GM12875 (cell line): ENCODE data around the gene LDLRAD4.

ENCODE experiments used
- H3K4me3 ChIP-seq: one replicate; pipeline ENCODE4 v1.5.1; 2011; ENCODE audit warnings: low read depth, low read length, control low read depth
- CTCF ChIP-seq: IDR thresholded peaks from 2 replicates; pipeline ENCODE4 v1.5.1; 2011; ENCODE audit warnings: low read depth, mild to moderate bottlenecking, control low read depth, inconsistent platforms, low read length, moderate library complexity, borderline replicate concordance; ENCODE audit not compliant: insufficient read depth

Gene LDLRAD4

GRCh38 chr18:13388586-13389490, 170.3 kb downstream of the LDLRAD4 start:
- H3K4me3 ChIP-seq, result no peak overlapping the region
- TF ChIP-seq CTCF, result no peak

GRCh38 chr18:13389491-13390131, 171.1 kb downstream of the LDLRAD4 start:
- no peak overlapping the region for H3K4me3 ChIP-seq
- no peak for TF ChIP-seq CTCF

GRCh38 chr18:13390196-13390595, 171.6 kb downstream of the LDLRAD4 start:
- H3K4me3 ChIP-seq, result no peak overlapping the region
- no peak for TF ChIP-seq CTCF

- H3K4me3 ChIP-seq, result no peak overlapping the region
- no peak for TF ChIP-seq CTCF
Observed at GRCh38 chr18:13390711-13391110, 172.2 kb downstream of the LDLRAD4 start.

GRCh38 chr18:13392029-13392750, 173.6 kb downstream of the LDLRAD4 start:
- TF ChIP-seq CTCF, result no peak
- H3K4me3 ChIP-seq, result no peak overlapping the region

- TF ChIP-seq CTCF, result no peak
- H3K4me3 ChIP-seq, result no peak overlapping the region
Observed at GRCh38 chr18:13392899-13393298, 174.3 kb downstream of the LDLRAD4 start.

GRCh38 chr18:13393338-13393737, 174.8 kb downstream of the LDLRAD4 start:
- TF ChIP-seq CTCF, result no peak
- no peak overlapping the region for H3K4me3 ChIP-seq
